GDM1 (cell line): ENCODE measurements around the gene MYH8.

ENCODE experiments used
- DNase-seq: peaks from one replicate; lab custom pipeline; 2025; lab: John Stamatoyannopoulos, UW

The MYH8 gene

DNA sequence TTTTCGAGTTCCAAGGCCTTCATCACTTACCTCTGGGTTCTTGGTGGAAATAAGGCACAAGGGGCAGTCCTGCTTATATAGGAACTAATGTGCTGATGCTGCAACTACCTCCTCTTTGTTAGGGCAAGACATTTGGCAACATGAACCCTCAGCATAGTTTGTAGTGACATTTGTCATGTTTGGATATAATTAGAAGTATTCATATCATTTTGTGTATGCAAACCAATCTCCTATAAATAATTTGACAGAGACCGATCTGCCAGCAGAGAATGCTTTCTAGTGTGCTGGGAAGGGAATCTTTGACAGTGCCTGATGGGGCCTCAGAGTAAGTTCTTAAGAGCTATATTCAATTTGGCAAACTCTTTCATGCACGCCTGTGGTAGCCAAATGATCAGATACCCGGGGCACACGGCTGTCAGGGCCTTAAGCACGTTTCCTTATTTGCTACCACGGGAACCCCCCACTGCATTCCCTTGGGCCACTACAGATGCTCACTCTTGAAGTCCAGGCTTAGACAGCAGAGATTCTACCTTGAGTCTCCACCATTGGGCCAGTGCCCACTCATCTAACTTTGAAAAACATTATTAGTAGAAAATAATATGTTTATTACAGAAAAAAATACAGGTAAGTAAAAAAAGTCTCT, at the start of gene MYH8:
Gene MYH8 (minus strand): TSS at position 51 of the 643 bp plus-strand sequence. CDS start 1,723 bp downstream, outside the sequence.
- no peak for DNase-seq

DNA sequence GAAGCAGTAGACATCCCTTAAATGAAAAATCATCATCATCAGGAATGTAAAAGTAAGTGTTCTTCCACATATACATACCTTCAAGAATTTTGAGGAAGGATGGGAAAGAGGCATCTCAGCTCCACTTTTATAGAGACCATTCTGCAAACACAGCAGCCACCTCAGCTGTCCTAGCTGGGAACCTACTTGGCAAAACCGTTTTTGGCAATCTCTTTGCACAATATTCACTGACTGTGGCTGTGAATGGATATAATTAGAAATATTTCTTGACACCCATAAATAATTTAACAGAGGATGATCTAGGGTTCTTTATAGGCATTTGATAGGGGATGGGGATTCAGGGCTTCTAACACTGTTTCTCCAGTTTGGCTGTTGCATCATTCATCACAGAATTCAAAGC, 47.7 kb upstream of the MYH8 start, which contains the start of gene MYH4:
Gene MYH4 (minus strand): TSS at position 101 of the 400 bp plus-strand sequence. CDS start 2,814 bp downstream, outside the sequence.
- DNase-seq = no peak

DNA sequence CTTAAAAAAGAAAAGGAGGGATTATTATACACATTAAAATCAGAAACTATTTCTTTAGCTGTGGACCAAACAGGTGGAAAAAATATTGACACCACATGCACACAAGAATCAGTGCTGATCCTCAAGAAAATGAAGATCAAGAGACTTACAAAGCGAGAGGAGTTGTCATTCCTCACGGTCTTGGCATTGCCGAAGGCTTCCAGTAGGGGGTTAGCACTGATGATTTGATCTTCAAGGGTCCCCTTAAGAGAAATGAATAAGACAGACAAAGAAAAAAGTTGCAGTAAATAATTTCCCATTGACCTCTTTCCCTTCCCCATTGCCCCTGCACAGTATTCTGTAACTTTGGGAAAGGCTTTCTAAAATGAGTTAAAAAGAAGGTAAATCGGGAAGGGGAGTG, 41.7 kb upstream of the MYH8 start:
- DNase-seq = no peak

DNA sequence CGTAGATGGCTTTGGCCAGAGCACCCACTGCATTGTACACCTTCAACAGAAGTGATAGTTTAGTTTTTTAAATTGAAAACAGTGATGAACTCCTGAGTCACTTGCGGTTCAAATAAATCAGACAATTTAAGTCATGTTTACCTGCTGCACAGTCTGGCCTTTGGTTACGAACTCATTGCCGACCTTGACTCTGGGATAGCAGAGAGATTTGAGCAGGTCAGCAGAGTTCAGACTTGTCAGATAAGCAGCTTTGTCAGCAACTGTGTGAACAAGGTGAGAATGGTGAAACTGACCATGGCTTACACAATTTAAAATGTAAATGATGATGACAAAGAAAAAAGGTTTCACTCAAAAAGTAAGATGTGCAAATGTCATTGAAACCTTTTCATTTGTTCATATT, 38.3 kb upstream of the MYH8 start:
- no peak for DNase-seq

DNA sequence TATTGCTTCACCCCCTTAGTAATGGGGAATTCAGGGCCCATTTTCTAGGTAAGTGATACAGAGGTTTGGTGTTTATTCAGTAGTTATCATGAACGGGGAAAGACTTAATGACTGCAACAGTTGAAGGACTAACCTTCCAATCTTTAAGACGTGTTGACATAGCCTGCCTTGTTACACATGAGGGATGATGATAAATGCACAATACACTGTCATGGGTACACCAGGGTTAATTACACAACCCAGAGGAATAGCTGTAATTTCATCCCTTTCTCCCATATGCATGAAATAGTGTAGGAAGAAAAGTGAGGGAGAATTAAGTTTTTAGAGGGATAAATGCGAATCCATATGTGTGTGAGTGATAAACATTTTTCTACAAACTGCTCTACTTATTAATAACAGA, 37.0 kb upstream of the MYH8 start:
- DNase-seq = no peak

DNA sequence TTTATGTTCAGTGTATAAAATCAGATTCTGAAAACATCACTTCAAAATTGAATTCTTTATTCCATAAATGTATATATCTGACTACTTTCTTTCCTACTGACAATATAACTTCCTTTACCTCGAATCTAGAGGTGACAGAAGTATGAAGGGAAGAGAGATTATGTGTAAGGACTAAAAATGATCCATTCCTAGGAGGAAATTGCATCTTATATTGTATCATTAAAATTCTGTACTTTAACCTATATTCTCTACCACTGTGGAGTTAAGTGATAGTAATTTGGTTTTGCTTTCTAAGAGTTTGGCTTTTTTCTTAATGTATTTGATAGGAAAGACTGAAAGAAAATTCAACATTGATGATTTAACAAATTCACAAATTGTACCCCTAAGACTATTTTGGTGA, 36.2 kb upstream of the MYH8 start:
- DNase-seq = no peak

DNA sequence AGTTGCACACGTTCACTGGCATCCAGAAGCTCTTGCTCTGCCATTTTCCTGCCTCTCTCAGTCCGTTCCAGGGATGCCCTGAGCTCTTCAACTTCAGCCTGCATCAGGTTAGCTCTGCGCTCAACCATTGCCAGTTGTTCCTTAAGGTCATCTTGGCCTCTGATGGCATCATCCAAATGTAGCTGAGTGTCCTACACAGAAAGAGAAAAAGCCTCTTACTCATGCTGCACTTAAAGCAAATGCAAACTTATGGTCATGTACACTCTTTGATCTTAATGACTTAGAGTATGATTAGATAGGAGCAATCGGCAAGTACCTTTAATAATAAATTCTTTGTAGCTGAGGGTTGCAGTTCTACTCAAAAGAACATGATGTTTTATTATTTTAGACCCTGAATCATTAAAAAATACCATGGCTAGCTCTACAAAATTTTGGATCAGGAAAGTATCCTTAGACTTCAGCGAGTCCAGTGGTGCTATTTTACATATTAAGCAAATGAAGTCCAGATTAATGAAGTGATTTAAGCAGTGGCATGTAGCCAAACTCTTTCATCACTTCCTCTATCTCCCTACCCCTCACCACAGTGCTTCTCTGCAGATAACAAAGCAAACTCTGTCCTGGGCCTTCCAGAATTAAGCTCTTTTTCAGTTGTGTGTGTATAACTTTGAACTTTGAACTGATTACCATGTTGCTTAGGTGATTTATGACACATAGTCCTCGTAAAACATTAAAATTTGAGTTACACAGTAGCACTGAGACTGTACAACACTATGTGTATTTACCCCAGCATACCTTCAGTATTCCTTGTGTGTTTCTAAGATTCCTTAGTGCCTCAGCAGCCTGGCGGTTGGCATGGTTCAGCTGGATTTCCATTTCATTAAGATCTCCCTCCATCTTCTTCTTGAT, 25.5 kb upstream of the MYH8 start:
- no peak for DNase-seq

DNA sequence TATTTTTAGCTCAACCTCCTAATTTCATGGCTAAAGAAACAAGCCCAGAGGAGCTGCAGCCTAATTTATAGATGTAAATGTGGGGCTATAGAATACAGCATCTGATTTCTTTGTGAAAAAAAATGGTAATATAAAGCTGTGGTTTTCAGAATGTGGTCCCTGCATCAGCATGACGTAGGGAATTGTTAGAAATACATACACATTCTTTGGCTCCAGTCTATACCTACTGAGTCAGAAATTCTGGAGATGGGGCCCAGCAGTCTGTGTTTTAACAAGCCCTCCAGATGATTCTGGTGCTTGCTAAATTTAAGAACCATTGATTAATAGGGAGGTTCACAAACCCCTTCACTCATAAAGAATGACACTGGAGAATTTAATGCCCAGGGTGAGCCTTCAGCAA, 18.1 kb upstream of the MYH8 start:
- DNase-seq = no peak

DNA sequence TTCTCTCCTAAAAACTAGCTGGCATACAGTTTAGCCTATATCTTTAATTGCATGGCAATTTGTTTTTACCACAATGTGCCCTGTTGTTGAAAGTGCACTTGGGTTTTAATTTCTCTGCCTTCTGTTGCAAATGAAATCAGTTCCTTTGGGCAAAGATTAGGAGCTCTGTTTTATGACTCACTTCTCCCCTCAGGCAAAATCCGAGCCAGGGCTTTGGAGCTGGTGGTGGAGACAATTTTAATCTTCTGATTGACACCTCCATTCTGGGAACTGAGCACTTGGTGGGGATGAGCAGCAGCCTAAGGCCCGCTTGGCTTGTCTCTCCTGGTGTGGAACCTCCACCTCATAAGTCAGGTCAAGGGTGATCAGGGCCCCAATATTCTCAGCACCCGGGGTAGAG, 13.3 kb upstream of the MYH8 start:
- DNase-seq = no peak

DNA sequence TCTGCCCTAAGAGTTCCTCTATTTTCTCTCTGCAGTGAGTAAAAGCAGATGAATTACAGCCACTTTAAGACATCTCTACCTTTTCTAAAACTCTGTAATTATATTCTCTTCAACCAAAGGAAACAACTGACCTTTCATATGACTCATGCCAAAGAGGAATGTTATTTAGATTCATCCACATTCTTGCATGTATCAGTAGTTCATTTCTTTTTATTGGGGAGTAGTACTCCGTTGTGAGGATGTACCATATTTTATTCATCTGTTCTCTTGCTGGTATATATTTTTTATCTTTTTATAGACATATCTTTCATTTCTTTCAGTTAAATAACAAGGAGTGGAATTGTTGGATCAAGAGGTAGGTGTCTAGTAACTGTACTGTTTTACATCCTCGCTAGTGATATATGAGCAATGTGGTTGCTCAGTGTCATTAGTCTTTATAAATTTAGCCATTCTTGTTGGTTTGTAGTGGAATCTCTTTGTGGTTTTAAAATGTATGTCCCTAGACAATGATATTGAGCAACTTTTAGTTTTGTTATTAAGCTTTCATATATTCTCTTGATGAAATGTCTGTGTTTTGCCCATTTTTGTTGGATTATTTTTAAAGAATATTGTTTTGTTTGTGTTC, 7.8 kb upstream of the MYH8 start:
- DNase-seq = no peak

DNA sequence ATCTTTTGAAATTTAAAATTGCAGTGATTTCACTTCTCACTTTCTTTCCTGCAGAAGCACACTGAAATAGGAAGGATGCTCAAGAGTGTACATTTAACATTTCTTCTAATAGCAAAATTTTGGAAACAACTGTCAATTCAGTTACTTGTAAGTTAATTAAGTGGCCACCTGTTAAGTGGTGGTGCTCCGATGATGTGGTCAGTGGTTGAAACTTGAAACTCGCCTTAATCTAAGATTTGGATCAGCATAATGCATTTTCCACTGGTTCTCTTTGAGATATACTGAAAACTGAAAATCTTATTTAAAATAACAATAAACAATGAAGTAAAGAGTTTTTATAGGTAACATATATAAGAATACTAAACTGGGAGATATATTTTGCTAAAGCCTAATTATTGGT, 7.0 kb upstream of the MYH8 start:
- DNase-seq = no peak

DNA sequence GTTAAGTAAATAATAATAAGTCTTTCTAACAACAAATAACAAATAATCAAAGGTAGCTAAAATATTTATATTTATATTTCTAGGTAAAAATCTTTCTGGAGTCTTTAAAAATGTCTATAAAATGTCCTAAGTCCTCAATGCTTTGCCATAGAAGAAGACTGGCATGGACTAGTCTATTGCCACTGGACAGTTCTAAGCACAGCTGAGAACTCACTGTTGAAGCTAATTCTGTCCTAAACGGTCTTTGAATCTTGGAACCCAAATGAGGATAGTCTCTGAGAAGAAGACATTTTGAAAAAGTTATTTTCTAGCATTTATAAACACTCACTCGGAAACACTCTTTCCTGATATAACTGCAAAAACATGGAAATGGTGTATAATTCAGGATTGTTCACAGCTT, 539 bp downstream of the MYH8 start:
- no peak for DNase-seq

DNA sequence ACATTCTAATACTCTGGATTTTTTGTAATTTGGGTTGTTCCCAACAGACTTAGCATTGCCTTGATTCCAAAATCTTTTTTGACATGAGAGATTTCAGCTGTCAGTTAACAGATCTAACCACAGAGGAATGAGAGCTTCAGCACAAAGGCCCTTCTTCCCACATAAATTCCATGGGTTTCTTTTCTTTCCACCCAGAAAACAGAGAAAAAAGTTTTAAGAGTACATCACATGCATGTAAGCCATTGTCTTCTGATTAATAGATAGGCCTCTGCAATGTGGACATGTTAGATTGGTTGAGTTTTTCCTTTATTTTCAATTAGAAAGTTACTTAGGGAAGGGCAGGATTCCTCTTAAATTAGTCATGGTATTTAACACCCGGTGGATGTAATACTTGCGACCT, 939 bp downstream of the MYH8 start:
- DNase-seq = no peak

DNA sequence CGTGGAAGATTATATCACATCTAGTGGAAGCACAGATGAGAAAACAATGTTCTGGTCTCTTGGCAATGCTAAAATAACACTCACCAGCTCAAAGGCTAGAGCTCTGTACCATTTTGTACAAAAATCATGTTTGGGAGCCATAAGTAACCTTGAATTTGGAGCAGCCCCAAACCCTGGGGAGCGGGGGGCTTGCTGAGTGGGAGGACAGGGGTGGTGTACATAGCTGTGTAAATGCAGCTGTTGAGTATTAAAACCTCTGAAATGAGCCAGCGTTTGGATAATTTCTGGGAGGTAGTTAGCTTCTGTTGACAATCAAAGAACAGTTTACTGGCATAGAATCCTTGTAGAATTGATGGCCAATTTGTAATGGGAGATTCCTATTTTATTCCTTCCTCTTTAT, 4.3 kb downstream of the MYH8 start:
- DNase-seq = no peak

DNA sequence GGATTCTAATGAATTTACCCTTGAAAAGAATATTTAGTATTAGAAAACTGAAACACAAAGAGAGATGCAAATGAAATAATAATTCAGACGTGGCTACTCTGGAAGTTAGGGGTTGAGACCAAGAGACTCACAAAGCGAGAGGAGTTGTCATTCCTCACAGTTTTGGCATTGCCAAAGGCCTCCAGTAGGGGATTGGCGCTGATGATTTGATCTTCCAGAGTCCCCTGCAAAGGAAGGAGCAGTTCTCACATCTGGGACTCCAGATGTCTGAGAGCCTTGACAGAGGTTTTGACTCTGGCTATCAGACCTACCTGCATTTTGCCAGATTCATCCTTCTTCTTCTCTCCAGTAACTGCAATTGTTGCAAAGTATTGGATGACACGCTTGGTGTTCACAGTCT, 6.6 kb downstream of the MYH8 start:
- DNase-seq = no peak

DNA sequence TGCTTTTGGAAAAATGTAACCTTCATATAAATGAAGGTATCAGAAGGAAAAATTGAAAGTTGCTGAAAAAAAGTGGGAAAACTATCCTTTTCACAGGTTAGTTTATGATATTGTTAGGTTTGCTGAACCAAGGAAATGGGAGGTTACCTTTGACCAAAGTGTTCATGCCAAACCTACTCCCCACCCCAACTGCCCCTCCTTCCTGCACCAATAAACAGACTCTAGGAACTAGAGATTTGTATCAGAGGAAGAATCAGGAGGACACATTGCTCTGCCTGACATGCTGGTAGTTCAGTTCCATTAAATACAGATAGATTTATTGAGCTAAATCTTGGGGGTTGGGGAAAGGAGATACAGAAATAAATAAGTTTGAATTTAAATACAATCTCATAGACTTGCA, 18.2 kb downstream of the MYH8 start:
- DNase-seq = no peak

DNA sequence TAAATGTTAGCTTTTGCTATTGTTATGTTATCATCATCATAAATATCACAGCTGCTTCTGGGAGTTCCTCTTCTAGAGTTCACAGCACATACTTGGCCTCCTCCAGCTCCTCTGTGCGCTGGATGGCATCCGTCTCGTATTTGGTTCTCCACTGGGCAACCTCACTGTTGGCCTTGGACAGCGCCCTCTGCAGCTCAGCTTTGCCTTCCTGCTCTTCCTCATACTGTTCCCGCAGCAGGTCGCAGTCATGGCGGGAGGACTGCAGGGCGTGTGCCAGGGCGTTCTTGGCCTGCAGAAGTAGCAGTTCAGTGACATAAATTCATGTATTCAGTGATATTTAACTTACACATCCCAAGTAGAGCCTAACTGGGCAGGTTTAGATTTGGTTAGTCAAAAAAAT, 23.4 kb downstream of the MYH8 start:
- DNase-seq = no peak

DNA sequence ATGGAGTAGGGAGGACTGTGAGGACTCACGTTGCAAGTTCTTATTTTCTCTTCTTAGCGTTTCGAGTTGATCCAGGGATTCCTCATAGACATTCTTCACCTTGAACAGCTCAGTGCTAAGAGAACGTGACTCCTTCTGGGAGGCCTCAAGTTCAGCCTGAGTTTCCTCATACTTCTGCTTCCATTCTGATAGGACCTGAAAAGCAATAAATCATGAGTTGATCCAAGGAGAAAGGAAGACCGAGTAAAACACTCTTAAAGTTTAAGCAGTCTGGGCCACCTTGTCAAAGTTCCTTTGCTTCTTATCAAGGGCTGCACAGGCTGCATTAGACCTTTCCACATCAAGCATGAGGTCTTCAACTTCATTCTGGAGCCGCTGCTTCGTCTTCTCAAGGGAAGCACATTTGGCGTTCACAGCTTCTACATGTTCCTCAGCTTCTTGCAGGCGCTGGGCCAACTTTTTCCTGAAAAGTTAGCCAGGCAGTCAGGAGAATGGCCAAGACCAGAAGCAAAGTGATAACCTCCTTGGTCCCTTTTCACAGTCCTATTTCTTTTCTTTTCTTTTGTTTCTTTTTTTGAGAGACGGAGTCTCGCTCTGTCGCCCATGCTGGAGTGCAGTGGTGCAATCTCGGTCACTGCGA, 25.1 kb downstream of the MYH8 start:
- no peak for DNase-seq

DNA sequence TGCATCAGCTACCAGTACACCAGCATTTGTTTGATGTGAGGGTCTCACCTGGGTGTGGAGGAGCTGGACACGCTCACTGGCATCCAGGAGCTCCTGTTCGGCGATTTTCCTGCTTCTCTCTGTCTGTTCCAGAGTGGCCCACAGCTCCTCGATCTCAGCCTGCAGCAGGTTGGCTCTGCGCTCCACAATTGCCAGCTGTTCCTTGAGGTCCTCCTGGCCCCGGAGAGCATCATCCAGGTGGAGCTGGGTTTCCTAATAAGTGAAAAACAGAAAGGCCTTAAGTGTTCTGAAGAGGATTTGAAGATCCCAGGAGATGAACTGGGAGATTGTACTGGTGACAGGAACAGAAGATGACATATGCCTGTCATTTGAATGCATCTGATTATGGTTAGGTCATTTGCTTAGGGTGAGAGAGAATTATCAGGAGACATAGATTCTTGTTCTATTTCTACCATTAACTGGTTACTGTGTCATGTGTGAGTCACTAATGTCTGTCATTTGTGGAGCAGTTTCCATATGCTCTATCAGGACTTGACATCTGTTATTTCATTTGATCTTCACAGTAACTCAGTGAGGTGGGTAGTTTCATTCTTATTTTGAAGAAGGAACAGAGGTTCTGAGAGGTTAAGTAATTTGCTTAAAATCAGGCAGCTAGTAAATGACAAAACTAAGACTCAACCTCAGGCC, 27.4 kb downstream of the MYH8 start:
- DNase-seq = no peak

DNA sequence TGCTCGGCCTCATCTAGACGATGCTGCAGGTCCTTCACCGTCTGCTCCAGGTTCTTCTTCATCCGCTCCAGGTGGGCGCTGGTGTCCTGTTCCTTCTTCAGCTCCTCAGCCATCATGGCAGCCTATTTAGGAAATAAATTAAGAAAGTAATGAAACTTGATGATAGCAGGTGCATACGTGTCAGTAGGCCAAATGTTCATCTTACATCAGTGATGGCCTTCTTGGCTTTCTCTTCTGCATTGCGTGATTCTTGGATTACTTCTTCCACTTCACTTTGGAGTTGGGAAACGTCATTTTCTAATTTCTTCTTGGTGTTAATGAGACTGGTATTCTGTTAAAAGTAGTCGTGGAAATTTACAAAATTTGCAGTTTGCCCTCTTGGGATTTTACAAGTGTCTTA, 28.9 kb downstream of the MYH8 start:
- no peak for DNase-seq

DNA sequence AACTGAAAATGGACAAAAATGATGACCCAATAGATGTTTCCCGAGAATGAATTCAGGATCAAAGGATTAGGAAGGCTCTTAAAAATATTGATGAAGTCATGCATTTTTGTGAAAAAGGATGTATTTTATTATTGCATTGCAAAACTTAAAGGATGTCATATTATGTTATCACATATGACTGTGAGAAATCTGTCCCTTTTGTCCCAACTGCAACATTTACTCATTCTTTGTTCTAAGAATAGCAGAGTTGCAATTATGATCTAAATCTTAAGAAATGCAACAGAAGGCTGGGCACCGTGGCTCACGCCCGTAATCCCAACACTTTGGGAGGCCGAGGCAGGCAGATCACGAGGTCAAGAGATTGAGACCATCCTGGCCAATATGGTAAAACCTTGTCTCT, 35.9 kb downstream of the MYH8 start:
- no peak for DNase-seq

DNA sequence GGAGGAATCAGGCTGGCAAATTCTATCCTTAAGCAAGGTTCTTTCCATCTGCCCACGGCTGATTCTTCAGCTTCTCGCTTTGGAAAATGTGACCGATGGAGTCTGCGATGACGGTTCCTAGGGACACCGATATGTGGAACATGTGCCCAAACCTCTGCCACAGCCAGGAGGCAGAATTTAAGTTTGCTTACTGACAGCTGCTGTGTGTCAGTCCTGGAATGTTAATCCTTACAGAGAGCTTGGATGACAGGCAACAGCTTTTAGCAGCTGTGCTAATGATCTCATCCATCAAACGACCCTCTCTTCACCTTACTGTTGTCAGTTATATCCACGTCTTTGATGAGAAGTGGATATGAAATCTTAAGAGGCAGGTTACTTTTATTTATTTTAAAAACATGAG, 37.6 kb downstream of the MYH8 start:
- DNase-seq = no peak
